Right lobe of liver (tissue), 6 donors: ENCODE measurements around the gene FAIM2. TPM values are rescaled to one million over a fixed set of nuclear protein-coding genes. Genes with fewer than 3 reads are reported as not detected.
"Not testable (repeated sequence)": the region's sequence is repeated elsewhere in the genome, so short reads cannot be mapped to it uniquely, and the experiment has no call there.

Experiments used
- ATAC-seq, 4 donors: fragments of 200-7000 bp; cut with Tn5 transposase; one replicate each; pipeline ENCODE4 v1.9.1; 2020; ENCODE audit warnings: mild to moderate bottlenecking in 4 of 4, moderate library complexity in 4 of 4
- DNase-seq, 3 donors: peaks; one replicate each; pipeline ENCODE4 v3.0.0-alpha.2; 2020
- H3K27ac ChIP-seq, 3 donors: fragments of 200-600 bp; one replicate each; pipeline ENCODE4 v1.8.0; 2022
- H3K27me3 ChIP-seq, 2 donors: fragments of 200-600 bp; one replicate each; pipeline ENCODE4 v1.8.0; 2022
- H3K36me3 ChIP-seq, 4 donors: fragments of 200-600 bp; sonication (generic) in 1 of 4; one replicate each; pipeline versions ENCODE4 v1.5.1 to v1.8.0; 2017 to 2022; ENCODE audit warnings: control low read depth in 1 of 4
- H3K4me1 ChIP-seq, 4 donors: fragments of 200-600 bp; sonication (generic) in 1 of 4; one replicate each; pipeline versions ENCODE4 v1.5.1 to v1.8.0; 2017 to 2022; ENCODE audit warnings: control low read depth in 1 of 4
- H3K4me3 ChIP-seq, 3 donors: fragments of 200-600 bp; one replicate each; pipeline ENCODE4 v1.8.0; 2022
- H3K9me3 ChIP-seq, 4 donors: fragments of 200-600 bp; sonication (generic) in 1 of 4; one replicate each; pipeline versions ENCODE4 v1.5.1 to v1.8.0; 2017 to 2022; ENCODE audit warnings: control low read depth in 1 of 4
- POLR2A ChIP-seq: fragments of 450-650 bp; IDR thresholded peaks from one replicate; pipeline ENCODE4 v1.6.1; 2017; ENCODE audit warnings: antibody characterized with exemption, mild to moderate bottlenecking
- WGBS: methylation state at CpG from one replicate; pipeline ENCODE4 v1.1.6; 2018; ENCODE audit warnings: low coverage, low lambda C conversion rate; ENCODE audit not compliant: insufficient coverage; ENCODE audit errors: missing lambda C conversion rate; 5-methylcytosine and 5-hydroxymethylcytosine counted together
- intact Hi-C, 2 donors: fragments of 100-400 bp; cut with DNase I; formaldehyde crosslinking; loops; one replicate each; pipeline versions ENCODE4 v1.11.2 to v1.14.1; 2022
- total RNA-seq, 6 experiments: library from RNA; depleted of rRNA in 2 of 6; stranded (reverse); fragments of >200 nt in 2 of 6; fragmentation: NEBNext Ultra II Directional in 3 of 6; extraction: Animal tissue kit (Norgen Biotek cat#: 25700) in 3 of 6; gene quantifications; one replicate each; pipeline versions ENCODE4 v1.1.0 to v1.2.4, GENCODE V29; 2016 to 2023
- TF ChIP-seq, protein P1 (sequence below), 4 donors: fragments of 200-600 bp in 3 of 4; fragments of 450-650 bp in 1 of 4; IDR thresholded peaks; one replicate each; pipeline versions ENCODE4 v1.5.1 to v1.8.0; 2016 to 2022; ENCODE audit warnings: antibody characterized with exemption in 4 of 4, mild to moderate bottlenecking in 2 of 4
- donor health status: DM: no; HTN: yes; CAD: no.
- donor health status: DM: no; HTN: no; CAD: no.
- donor health status: DM: no; HTN: no; CAD: no.
- donor health status: DM: no; HTN: yes; CAD: no.
- donor health status: DM: no; HTN: yes; CAD: no.

Gene FAIM2
- total RNA-seq, 6 experiments from 2014 or later, result 0.16 TPM; not detected in 5

DNA sequence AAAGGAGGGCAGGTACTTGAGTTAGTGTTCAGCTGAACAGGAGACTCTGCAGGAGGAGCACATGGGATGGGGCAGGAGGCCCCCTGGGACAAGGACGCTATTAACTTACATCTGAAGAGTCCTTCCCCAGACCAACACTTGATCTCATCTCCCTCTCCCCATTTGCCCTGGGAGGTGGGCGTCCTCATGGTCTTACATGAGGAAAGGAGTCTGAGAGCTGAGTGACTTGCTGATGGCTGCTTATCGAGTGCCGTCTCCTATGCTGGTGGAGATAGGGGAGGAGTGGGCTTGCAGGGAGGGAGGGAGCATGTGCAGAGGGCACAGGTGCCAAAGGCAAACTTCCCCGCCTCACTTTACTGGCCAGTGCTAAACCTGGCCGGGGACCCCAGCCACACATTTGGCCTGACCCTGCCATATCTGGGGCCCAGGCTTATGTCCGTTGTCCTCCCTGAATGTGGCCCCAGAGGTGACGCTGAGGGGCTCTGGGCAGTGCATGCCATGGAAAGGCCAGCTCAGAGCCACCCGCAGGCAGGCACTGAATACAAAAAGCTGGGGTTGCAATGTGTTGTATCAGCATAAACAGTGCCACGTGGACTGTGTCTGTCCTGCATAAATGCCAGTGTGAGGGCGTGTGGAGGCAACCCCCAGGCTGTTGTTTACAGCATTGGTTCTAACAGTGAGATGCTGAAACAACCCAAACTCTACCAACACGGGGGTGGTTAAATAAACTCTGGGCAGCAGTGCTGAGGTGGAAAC is 29.4 kb downstream of the FAIM2 start:
- ATAC-seq, result peak in 3 of 4 donors; percentile 48 to 67 (median 49)
- H3K36me3 ChIP-seq, result no peaks in the 10 kb centered on the region
- H3K9me3 ChIP-seq, result no peaks in the 10 kb centered on the region
- H3K27ac ChIP-seq, result no peak overlapping the region
- no peak overlapping the region for H3K4me3 ChIP-seq
- no peak for DNase-seq
- TF ChIP-seq POLR2A, result no peak
- TF ChIP-seq, protein P1, sequence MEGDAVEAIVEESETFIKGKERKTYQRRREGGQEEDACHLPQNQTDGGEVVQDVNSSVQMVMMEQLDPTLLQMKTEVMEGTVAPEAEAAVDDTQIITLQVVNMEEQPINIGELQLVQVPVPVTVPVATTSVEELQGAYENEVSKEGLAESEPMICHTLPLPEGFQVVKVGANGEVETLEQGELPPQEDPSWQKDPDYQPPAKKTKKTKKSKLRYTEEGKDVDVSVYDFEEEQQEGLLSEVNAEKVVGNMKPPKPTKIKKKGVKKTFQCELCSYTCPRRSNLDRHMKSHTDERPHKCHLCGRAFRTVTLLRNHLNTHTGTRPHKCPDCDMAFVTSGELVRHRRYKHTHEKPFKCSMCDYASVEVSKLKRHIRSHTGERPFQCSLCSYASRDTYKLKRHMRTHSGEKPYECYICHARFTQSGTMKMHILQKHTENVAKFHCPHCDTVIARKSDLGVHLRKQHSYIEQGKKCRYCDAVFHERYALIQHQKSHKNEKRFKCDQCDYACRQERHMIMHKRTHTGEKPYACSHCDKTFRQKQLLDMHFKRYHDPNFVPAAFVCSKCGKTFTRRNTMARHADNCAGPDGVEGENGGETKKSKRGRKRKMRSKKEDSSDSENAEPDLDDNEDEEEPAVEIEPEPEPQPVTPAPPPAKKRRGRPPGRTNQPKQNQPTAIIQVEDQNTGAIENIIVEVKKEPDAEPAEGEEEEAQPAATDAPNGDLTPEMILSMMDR (IDR thresholded peaks at IDR 0.05), result no peak
- H3K27me3 ChIP-seq, result no peaks in the 10 kb centered on the region
- H3K4me1 ChIP-seq, result no peaks in the 10 kb centered on the region
- intact Hi-C loops, result loop anchor here in 1 of 2 donors (10.0 kb wide), 1 partner anchor 190 kb away; no protein-coding TSS in a partner anchor
- 36% methylated on average over 3 of the region's 12 CpGs for WGBS

DNA sequence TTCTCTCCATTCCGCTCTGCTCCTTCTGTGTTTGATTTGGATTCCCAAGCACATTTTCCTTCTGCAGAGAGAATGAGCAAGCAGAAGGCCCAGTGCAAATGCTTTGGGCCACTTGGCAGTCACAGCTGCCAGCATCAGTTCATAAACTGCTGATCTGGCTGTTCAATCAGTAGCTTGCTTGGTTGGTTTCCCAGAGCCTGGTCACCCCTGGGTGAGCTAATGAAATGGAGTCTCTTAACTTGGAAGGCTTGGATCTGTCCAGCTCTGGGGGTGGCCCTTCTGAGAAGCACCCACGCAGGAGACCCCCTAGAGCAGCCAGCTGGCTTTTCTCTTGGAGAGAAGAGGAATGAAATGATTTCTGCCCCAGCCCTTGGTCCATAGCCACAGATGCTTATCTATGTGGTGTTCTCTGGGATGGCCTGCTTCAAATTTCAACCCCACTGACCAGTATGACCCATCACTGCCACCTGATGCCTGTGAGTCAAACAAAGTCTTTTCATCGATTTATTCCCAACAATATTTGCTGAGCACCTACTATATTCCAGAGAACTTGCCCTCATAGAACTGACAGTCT is 30.3 kb downstream of the FAIM2 start:
- Histone ChIP-seq H3K4me1 (no peaks in the 10 kb centered on the region), H3K4me3 (no peak overlapping the region), H3K27ac (no peak overlapping the region), H3K9me3 (no peaks in the 10 kb centered on the region), H3K27me3 (no peaks in the 10 kb centered on the region), H3K36me3 (no peaks in the 10 kb centered on the region)
- ATAC-seq, result peak in 3 of 4 donors; percentile 17 to 71 (median 20)
- DNase-seq, result no peak
- WGBS, result 43% methylated on average over 2 of the region's 3 CpGs
- intact Hi-C loops, result loop anchor here in 1 of 2 donors (10.0 kb wide), 1 partner anchor 191 kb away; no protein-coding TSS in a partner anchor
- TF ChIP-seq, protein P1 (IDR thresholded peaks at IDR 0.05), result no peak
- no peak for TF ChIP-seq POLR2A

DNA sequence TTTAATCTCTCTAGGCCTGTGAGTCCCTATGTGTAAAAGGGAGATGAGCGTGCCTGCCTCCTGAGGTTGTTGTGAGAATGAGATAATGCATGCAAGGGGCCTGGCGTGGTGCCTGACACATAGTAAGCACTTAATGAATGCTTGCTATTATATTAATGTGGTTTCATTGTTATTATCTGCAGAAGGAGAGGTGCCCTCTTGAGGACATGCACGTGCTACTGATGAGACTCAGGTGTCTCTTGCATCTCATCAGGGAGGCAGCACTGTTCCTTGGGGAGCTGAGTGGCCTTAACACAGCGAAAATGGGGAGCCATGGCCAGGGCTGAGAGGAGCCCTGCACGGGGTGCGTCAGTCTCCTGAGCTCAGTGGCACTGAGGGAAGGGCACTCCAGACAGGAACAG is 30.9 kb downstream of the FAIM2 start:
- H3K4me3 ChIP-seq, result no peak overlapping the region
- H3K9me3 ChIP-seq, result no peaks in the 10 kb centered on the region
- no peak for ATAC-seq
- no peak for TF ChIP-seq POLR2A
- TF ChIP-seq, protein P1 (IDR thresholded peaks at IDR 0.05), result no peak
- intact Hi-C loops, result loop anchor here in 1 of 2 donors (10.0 kb wide), 1 partner anchor 192 kb away; no protein-coding TSS in a partner anchor
- no peaks in the 10 kb centered on the region for H3K27me3 ChIP-seq
- 77% methylated on average over 3 of the region's 6 CpGs for WGBS
- H3K4me1 ChIP-seq, result no peaks in the 10 kb centered on the region
- no peak for DNase-seq
- no peak overlapping the region for H3K27ac ChIP-seq
- no peaks in the 10 kb centered on the region for H3K36me3 ChIP-seq

DNA sequence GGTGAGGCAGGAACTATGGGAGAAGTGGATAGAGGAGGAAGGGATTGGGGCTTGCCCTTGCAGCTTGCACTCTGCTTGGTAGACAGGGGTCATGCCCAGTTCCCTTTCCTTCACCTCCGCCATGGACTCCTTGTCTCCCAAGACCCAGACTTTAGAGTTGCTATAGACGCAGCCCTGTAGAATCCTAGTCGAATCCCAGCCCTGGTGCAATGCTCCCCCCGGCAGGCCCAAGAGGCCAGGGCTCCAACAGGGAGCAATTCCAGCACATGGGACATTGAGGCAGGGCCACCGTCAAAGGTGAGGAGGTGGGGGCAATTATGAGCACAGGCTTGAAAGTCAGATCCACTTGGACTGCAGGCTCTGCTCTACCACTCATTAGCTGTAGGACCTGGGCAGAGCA is 31.3 kb downstream of the FAIM2 start:
- DNase-seq (no peak), ATAC-seq (no peak)
- Histone ChIP-seq H3K4me1 (no peaks in the 10 kb centered on the region), H3K4me3 (no peak overlapping the region), H3K36me3 (no peaks in the 10 kb centered on the region), H3K27ac (no peak overlapping the region), H3K27me3 (no peaks in the 10 kb centered on the region), H3K9me3 (no peaks in the 10 kb centered on the region)
- intact Hi-C loops, result loop anchor here in 1 of 2 donors (10.0 kb wide), 1 partner anchor 192 kb away; no protein-coding TSS in a partner anchor
- TF ChIP-seq, protein P1 (IDR thresholded peaks at IDR 0.05), result no peak
- TF ChIP-seq POLR2A, result no peak
- 100% methylated on average over 1 of the region's 5 CpGs for WGBS

DNA sequence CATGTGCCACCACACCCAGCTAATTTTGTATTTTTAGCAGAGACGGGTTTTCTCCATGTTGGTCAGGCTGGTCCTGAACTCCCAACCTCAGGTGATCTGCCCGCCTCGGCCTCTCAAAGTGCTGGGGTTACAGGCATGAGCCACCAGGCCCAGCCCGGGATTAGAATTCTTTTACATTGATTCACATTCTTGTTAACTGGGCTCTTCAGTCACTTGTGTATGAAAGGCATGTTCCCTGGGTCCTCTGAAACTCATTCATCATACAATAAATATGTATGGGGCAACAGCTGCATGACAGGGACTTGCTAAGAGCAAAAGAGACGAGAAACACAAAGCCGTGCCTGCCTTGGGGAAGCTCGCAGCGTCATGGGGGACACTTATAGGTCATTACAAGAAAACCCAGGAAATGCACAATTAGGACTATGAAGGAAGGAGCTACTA is 31.9 kb downstream of the FAIM2 start:
- not testable (repeated sequence) for H3K36me3 ChIP-seq, H3K4me3 ChIP-seq, ATAC-seq, H3K27me3 ChIP-seq, H3K9me3 ChIP-seq, DNase-seq, H3K4me1 ChIP-seq, H3K27ac ChIP-seq
- whole genome bisulfite sequencing, result 92% methylated on average over 8 of the region's 8 CpGs
- intact Hi-C loops, result loop anchor here in 1 of 2 donors (10.0 kb wide), 1 partner anchor 193 kb away; no protein-coding TSS in a partner anchor
